Measurements from ENCODE around the gene DDX50. TPM values are rescaled to one million over a fixed set of nuclear protein-coding genes. Genes with fewer than 3 reads are reported as not detected.

Gene DDX50
- total RNA-seq, 1 donor = 47.0 TPM

GRCh38 chr10:68870061-68870460 is 31.1 kb upstream of the DDX50 start:
- H2AFZ ChIP-seq (ENCODE audit: low read length) = no peak overlapping the region

DNA sequence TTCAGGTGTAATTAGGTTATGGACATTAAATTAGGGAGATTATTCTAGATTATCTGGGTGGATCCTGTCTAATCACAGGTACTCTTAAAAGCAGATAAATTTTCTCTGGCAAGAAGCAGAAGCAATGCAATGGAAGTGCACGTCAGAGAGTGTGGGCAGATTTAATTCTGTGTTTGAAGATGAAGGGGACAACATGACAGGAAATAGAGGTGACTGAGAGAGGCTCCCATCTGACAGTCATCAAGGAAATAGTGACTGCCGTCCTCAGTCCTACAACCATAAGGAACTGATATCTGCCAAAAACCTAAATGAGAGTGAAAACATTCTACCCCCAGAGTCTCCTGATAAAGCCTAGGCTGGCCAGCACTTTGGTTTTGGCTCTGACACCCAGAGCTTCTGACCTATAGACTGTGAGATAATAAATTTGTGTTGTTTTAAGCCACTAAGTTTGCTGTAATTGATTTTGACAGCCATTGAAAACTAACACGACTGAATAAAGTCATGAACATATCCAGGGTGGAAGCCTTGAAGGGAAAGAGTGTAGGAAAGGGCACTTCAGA is 30.5 kb upstream of the DDX50 start:
- Histone ChIP-seq H3K27me3 (ENCODE audit: insufficient read depth, low read length) (no peaks in the 10 kb centered on the region), H3K27ac (ENCODE audit: low read depth, low read length) (peak overlapping the region; percentile 58), H4K20me1 (ENCODE audit: insufficient read depth, low read length) (no peaks in the 10 kb centered on the region), H3K4me1 (ENCODE audit: insufficient read depth, low read length) (peaks cover 20% of the 10 kb centered on the region), H3K4me3 (ENCODE audit: insufficient read depth, low read length) (peak overlapping the region; percentile 10), H2AFZ (ENCODE audit: low read length) (peak overlapping the region; percentile 44), H3K4me2 (ENCODE audit: insufficient read depth, low read length) (peak overlapping the region; percentile 46), H3K79me2 (ENCODE audit: insufficient read depth, low read length) (no peaks in the 10 kb centered on the region), H3K36me3 (ENCODE audit: insufficient read depth, low read length) (no peaks in the 10 kb centered on the region), H3K9me3 (ENCODE audit: low read depth, low read length) (no peaks in the 10 kb centered on the region)
- TF ChIP-seq, protein P1, sequence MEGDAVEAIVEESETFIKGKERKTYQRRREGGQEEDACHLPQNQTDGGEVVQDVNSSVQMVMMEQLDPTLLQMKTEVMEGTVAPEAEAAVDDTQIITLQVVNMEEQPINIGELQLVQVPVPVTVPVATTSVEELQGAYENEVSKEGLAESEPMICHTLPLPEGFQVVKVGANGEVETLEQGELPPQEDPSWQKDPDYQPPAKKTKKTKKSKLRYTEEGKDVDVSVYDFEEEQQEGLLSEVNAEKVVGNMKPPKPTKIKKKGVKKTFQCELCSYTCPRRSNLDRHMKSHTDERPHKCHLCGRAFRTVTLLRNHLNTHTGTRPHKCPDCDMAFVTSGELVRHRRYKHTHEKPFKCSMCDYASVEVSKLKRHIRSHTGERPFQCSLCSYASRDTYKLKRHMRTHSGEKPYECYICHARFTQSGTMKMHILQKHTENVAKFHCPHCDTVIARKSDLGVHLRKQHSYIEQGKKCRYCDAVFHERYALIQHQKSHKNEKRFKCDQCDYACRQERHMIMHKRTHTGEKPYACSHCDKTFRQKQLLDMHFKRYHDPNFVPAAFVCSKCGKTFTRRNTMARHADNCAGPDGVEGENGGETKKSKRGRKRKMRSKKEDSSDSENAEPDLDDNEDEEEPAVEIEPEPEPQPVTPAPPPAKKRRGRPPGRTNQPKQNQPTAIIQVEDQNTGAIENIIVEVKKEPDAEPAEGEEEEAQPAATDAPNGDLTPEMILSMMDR (IDR thresholded peaks at IDR 0.05; ENCODE audit: extremely low read depth, low read depth, low read length) = no peak
- DNase-seq (ENCODE audit: insufficient read length, low spot score, missing footprints) = no peak

More at GRCh38 chr10:68870061-68870460, 31.1 kb upstream of the DDX50 start:
- no peak overlapping the region for H3K4me2 ChIP-seq (ENCODE audit: insufficient read depth, low read length)
- H3K27me3 ChIP-seq (ENCODE audit: insufficient read depth, low read length) = no peaks in the 10 kb centered on the region
- no peaks in the 10 kb centered on the region for H3K36me3 ChIP-seq (ENCODE audit: insufficient read depth, low read length)
- H3K79me2 ChIP-seq (ENCODE audit: insufficient read depth, low read length) = no peaks in the 10 kb centered on the region
- H3K4me3 ChIP-seq (ENCODE audit: insufficient read depth, low read length) = no peak overlapping the region
- no peaks in the 10 kb centered on the region for H4K20me1 ChIP-seq (ENCODE audit: insufficient read depth, low read length)
- H3K4me1 ChIP-seq (ENCODE audit: insufficient read depth, low read length) = peaks cover 20% of the 10 kb centered on the region
- TF ChIP-seq, protein P1 (IDR thresholded peaks at IDR 0.05; ENCODE audit: extremely low read depth, low read depth, low read length) = no peak
- no peak overlapping the region for H3K27ac ChIP-seq (ENCODE audit: low read depth, low read length)
- H3K9me3 ChIP-seq (ENCODE audit: low read depth, low read length) = no peaks in the 10 kb centered on the region
- peak; percentile 72 for DNase-seq (ENCODE audit: insufficient read length, low spot score, missing footprints)

DNA sequence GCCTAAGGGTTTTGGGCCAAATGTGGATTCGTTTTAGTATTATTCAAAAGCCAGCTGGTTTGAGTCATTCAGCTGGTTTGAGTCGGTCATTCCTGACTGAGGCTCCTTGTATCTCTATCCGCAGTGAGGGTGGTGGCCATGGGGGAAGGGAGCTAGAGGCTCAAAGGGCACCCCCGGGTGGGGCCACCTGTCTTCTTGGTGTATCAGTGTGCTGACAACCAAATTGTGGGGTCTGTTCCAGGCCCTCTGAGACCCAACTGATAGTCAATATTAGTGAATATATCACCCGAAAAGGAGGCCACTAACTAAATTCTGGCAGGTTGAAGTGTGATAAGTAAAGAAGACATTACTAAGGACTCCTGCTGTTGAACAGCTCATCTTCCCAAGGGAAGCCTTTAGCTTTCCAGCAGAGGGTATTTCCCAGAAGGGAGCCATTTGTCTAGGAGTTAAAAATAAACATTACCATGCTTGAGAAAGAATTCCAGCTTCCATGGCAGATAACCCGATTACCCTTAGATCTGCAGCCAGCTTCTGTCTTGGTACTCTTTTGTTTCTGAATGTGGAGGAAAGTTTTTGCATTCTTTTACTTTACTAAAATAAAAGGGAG is 29.9 kb upstream of the DDX50 start:
- Histone ChIP-seq H2AFZ (ENCODE audit: low read length) (peak overlapping the region; percentile 44), H3K4me1 (ENCODE audit: insufficient read depth, low read length) (peaks cover 20% of the 10 kb centered on the region), H3K27me3 (ENCODE audit: insufficient read depth, low read length) (no peaks in the 10 kb centered on the region), H4K20me1 (ENCODE audit: insufficient read depth, low read length) (no peaks in the 10 kb centered on the region), H3K27ac (ENCODE audit: low read depth, low read length) (peak overlapping the region; percentile 58), H3K4me3 (ENCODE audit: insufficient read depth, low read length) (no peak overlapping the region), H3K79me2 (ENCODE audit: insufficient read depth, low read length) (no peaks in the 10 kb centered on the region), H3K9me3 (ENCODE audit: low read depth, low read length) (no peaks in the 10 kb centered on the region), H3K4me2 (ENCODE audit: insufficient read depth, low read length) (peak overlapping the region; percentile 46), H3K36me3 (ENCODE audit: insufficient read depth, low read length) (no peaks in the 10 kb centered on the region)
- peak; percentile 68 for DNase-seq (ENCODE audit: insufficient read length, low spot score, missing footprints)
- TF ChIP-seq, protein P1 (IDR thresholded peaks at IDR 0.05; ENCODE audit: extremely low read depth, low read depth, low read length) = no peak

DNA sequence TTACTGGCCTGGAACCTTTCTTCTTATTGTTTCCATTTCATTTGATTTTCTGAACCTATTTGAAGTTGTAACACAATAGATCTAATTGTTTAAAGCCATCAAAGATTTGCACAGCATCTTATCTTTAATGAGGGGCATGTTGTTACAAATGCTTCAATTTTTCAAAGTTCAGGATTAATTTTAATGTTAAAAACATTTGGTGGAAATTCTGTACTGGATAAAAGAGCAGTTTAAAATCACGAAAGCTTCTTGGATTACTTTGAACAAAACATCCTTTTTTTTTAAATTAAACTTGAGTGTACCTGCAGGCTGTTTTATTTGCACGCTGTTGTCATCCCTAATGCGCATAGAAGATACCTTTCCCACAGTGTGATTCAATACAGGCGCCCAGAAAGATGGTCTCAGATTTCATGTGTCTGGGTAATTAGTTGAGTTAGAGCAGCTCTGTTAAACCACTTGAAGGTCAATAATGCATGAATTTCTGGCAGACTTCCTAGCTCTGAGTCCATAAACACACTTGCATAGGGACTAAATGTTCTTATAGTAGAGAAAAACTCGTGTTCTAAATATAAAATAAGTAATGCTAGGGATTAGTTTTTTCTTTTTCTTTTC is 29.3 kb upstream of the DDX50 start:
- no peak overlapping the region for H3K4me3 ChIP-seq (ENCODE audit: insufficient read depth, low read length)
- no peaks in the 10 kb centered on the region for H4K20me1 ChIP-seq (ENCODE audit: insufficient read depth, low read length)
- no peaks in the 10 kb centered on the region for H3K79me2 ChIP-seq (ENCODE audit: insufficient read depth, low read length)
- H3K27me3 ChIP-seq (ENCODE audit: insufficient read depth, low read length) = no peaks in the 10 kb centered on the region
- H3K9me3 ChIP-seq (ENCODE audit: low read depth, low read length) = no peaks in the 10 kb centered on the region
- no peak overlapping the region for H2AFZ ChIP-seq (ENCODE audit: low read length)
- H3K27ac ChIP-seq (ENCODE audit: low read depth, low read length) = peak overlapping the region; percentile 58
- H3K4me1 ChIP-seq (ENCODE audit: insufficient read depth, low read length) = peaks cover 20% of the 10 kb centered on the region
- DNase-seq (ENCODE audit: insufficient read length, low spot score, missing footprints) = no peak
- H3K4me2 ChIP-seq (ENCODE audit: insufficient read depth, low read length) = peak overlapping the region; percentile 46
- no peaks in the 10 kb centered on the region for H3K36me3 ChIP-seq (ENCODE audit: insufficient read depth, low read length)
- TF ChIP-seq, protein P1 (IDR thresholded peaks at IDR 0.05; ENCODE audit: extremely low read depth, low read depth, low read length) = no peak
